ELF-1 (cell line): Measurements from ENCODE around the gene PRELID3B.

Experiments used
- DNase-seq: peaks from one replicate; pipeline ENCODE4 v3.0.0-alpha.2; 2016; ENCODE audit warnings: low read depth, low spot score

The PRELID3B gene

GRCh38 chr20:59010321-59010994 is 32.1 kb downstream of the PRELID3B start:
- DNase-seq, result no peak

GRCh38 chr20:59008715-59009336 is 33.8 kb downstream of the PRELID3B start:
- DNase-seq, result no peak

GRCh38 chr20:59007665-59008511 is 34.7 kb downstream of the PRELID3B start:
- no peak for DNase-seq

- DNase-seq, result peak; percentile 63
Observed at GRCh38 chr20:59006864-59007664, 35.5 kb downstream of the PRELID3B start, which contains the start of gene CTSZ. Gene CTSZ (minus strand): TSS chr20:59007254. CDS start chr20:59007128, 126 bp downstream.

- DNase-seq, result no peak
Observed at GRCh38 chr20:59006167-59006863, 36.3 kb downstream of the PRELID3B start.

GRCh38 chr20:59005523-59006166 is 36.9 kb downstream of the PRELID3B start:
- DNase-seq, result no peak

- DNase-seq, result no peak
Observed at GRCh38 chr20:59004763-59005522, 37.6 kb downstream of the PRELID3B start.

GRCh38 chr20:59004493-59004762 is 38.2 kb downstream of the PRELID3B start:
- DNase-seq, result no peak

GRCh38 chr20:59003836-59004492 is 38.6 kb downstream of the PRELID3B start:
- DNase-seq, result no peak

GRCh38 chr20:59002874-59003399 is 39.6 kb downstream of the PRELID3B start:
- DNase-seq, result no peak

GRCh38 chr20:59002388-59002787 is 40.2 kb downstream of the PRELID3B start:
- no peak for DNase-seq

- no peak for DNase-seq
Observed at GRCh38 chr20:59001449-59002171, 41.0 kb downstream of the PRELID3B start.

GRCh38 chr20:59001068-59001448 is 41.5 kb downstream of the PRELID3B start:
- no peak for DNase-seq

GRCh38 chr20:59000326-59000725 is 42.3 kb downstream of the PRELID3B start:
- no peak for DNase-seq

- DNase-seq, result no peak
Observed at GRCh38 chr20:58998656-58999055, 43.9 kb downstream of the PRELID3B start.

- no peak for DNase-seq
Observed at GRCh38 chr20:58997141-58997770, 45.3 kb downstream of the PRELID3B start.

- DNase-seq, result no peak
Observed at GRCh38 chr20:58996226-58996611, 46.4 kb downstream of the PRELID3B start.
